ENCODE measurements around the gene KCNIP1. TPM values are rescaled to one million over a fixed set of nuclear protein-coding genes. Genes with fewer than 3 reads are reported as not detected.

KCNIP1 gene
- total RNA-seq, 1 donor, result not detected

DNA sequence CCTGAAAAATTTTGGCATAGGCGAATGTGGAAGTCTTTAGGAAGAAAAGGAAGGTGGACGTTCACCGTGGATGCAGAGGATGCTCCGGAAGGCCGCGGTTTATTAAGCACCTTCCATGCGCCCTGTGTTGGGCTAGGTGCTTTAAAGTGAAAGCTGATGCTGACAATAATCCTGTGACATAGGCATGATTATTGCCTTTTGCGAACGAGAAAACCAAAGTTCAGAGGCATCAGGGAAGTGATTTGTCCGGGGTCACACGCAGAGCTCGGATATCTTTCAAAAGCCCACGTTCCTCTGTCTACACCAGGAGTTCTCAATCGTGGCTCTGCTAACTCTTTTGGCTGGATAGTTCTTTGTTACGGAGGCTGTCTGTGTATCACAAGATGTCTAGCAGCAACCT lies 267.7 kb downstream of the KCNIP1 start:
- no peaks in the 10 kb centered on the region for H3K4me1 ChIP-seq (ENCODE audit: insufficient read depth, low read length)

GRCh38 chr5:170773024-170773985 lies 269.5 kb downstream of the KCNIP1 start:
- Histone ChIP-seq H3K27me3 (ENCODE audit: insufficient read depth, low read length) (no peaks in the 10 kb centered on the region), H3K4me1 (ENCODE audit: insufficient read depth, low read length) (no peaks in the 10 kb centered on the region), H3K4me3 (ENCODE audit: low read length) (no peak overlapping the region), H3K9me3 (ENCODE audit: low read depth, low read length) (no peaks in the 10 kb centered on the region)

More for the DNA sequence above, 267.7 kb downstream of the KCNIP1 start:
- H3K9me3 ChIP-seq (ENCODE audit: low read depth, low read length), result no peaks in the 10 kb centered on the region
- no peak overlapping the region for H3K4me3 ChIP-seq (ENCODE audit: low read length)
- no peaks in the 10 kb centered on the region for H3K27me3 ChIP-seq (ENCODE audit: insufficient read depth, low read length)

DNA sequence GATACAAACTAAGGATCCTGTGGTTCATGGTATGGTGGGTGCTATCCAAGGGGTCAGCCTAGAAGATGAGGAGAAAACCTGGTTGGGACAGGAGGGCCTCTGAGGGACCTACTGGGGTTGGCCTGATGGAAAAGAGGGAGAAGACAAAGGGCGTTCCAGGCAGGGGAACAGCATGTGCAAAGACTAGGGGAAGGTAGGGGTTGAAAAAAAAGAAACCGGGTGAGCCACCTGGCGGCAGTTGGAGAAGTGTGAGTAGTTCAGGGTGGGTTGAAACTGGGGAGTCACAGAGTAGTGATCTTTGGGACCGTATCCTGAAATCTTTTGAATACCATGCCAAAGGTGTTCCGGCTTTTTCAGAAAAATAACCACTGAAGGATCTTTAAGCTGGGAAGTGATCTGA lies 271.0 kb downstream of the KCNIP1 start:
- H3K9me3 ChIP-seq (ENCODE audit: low read depth, low read length), result no peaks in the 10 kb centered on the region
- H3K4me1 ChIP-seq (ENCODE audit: insufficient read depth, low read length), result no peaks in the 10 kb centered on the region
- no peaks in the 10 kb centered on the region for H3K27me3 ChIP-seq (ENCODE audit: insufficient read depth, low read length)
- no peak overlapping the region for H3K4me3 ChIP-seq (ENCODE audit: low read length)

GRCh38 chr5:170781946-170782345 lies 278.1 kb downstream of the KCNIP1 start:
- Histone ChIP-seq H3K4me1 (ENCODE audit: insufficient read depth, low read length) (no peaks in the 10 kb centered on the region), H3K27me3 (ENCODE audit: insufficient read depth, low read length) (no peaks in the 10 kb centered on the region), H3K4me3 (ENCODE audit: low read length) (no peak overlapping the region), H3K9me3 (ENCODE audit: low read depth, low read length) (no peaks in the 10 kb centered on the region)

GRCh38 chr5:170782438-170782837 lies 278.6 kb downstream of the KCNIP1 start:
- no peaks in the 10 kb centered on the region for H3K9me3 ChIP-seq (ENCODE audit: low read depth, low read length)
- no peaks in the 10 kb centered on the region for H3K4me1 ChIP-seq (ENCODE audit: insufficient read depth, low read length)
- no peaks in the 10 kb centered on the region for H3K27me3 ChIP-seq (ENCODE audit: insufficient read depth, low read length)
- H3K4me3 ChIP-seq (ENCODE audit: low read length), result no peak overlapping the region

DNA sequence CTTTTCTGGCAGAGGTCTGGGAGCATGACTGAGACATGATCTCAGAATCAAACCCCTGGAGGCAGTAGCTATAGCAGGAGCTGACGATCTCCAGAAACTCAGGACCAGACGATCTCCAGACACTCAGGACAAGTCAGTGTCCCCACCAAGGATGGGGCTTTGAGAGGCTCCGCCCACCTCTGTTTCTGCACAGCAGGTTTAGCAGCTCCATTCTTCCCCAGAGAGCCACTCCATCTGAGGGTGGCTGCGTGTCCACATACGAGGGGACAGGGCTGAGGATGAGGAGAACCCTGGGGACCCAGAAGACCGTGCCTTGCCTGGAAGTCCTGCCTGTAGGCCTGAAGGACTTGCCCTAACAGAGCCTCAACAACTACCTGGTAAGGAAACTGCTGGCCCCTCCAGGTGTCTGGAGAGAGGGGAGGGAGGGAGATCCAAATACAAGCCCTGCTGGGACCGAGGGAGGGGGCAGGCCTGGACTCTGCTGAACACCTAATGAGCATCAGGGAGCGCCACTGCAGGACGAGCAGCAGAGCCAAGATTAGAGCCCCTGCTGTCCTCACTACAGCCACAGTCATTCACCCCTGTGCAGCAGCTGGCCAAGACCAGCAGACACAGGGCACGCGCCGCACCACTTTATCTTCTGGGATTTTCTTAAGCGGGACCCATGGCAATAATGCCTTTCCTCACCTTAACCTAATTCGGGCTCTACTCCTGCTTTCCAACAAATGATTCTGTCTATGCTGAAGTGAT lies 279.9 kb downstream of the KCNIP1 start, which contains the start of gene GABRP:
TSS of gene GABRP (plus strand) at position 228 of the 750 bp plus-strand sequence. CDS start 4,891 bp downstream, outside the sequence.
- Histone ChIP-seq H3K27me3 (ENCODE audit: insufficient read depth, low read length) (no peaks in the 10 kb centered on the region), H3K4me1 (ENCODE audit: insufficient read depth, low read length) (no peaks in the 10 kb centered on the region), H3K9me3 (ENCODE audit: low read depth, low read length) (no peaks in the 10 kb centered on the region), H3K4me3 (ENCODE audit: low read length) (no peak within 1 kb of the TSS)

DNA sequence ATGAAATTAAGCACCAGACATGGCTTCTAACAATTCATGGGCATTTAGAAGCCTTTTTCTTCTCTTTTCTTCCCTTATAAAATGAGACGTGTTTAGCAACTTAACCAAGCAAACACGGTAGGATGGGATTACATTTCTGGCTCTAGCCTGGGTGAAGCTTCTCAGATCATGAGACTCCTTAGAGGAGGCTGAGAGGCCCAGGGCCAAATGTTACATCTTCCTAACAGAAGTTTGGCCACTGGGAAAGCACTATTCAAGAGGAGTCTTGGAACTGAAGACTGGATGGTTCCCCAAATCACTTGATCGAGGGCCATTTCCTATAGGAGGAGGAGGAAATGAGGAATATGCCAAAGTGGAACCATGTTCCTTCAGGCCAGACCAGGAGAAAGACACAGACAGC lies 281.6 kb downstream of the KCNIP1 start:
- no peaks in the 10 kb centered on the region for H3K4me1 ChIP-seq (ENCODE audit: insufficient read depth, low read length)
- no peaks in the 10 kb centered on the region for H3K27me3 ChIP-seq (ENCODE audit: insufficient read depth, low read length)
- H3K4me3 ChIP-seq (ENCODE audit: low read length), result no peak overlapping the region
- no peaks in the 10 kb centered on the region for H3K9me3 ChIP-seq (ENCODE audit: low read depth, low read length)

Other genes with a start within 250 kb of the KCNIP1 start
- gene LCP2, start 206.2 kb upstream of the KCNIP1 start, total RNA-seq, result 440 TPM
- 1.8 TPM for gene KCNMB1, start 114.7 kb upstream of the KCNIP1 start, total RNA-seq

Measured in mononuclear cell (primary cell).